ENCODE measurements around the gene RBM44. TPM values are rescaled to one million over a fixed set of nuclear protein-coding genes. Genes with fewer than 3 reads are reported as not detected.

RBM44 gene
- total RNA-seq, 1 experiment from 2014 or later = 0.95 TPM

DNA sequence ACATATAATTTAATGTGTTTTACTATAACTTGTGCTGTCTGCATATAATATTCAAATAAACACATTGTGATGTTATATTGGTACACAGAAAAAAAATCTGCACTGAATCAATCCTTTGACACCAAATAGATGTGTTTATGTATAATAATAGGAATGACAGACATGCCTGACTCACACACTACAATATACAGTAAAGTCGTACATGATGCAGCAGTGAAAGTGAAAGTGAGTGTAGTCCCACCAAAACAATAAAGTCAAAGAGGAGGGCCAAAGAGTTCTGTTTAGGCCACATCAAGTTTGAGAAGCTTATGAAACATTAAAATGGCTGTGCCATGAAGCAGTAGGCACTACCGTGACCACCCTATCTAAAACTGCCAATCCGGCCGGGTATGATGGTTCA lies 8.2 kb upstream of the RBM44 start:
- H3K9me3 ChIP-seq (ENCODE audit: low read depth, low read length, poor library complexity, severe bottlenecking) = peaks cover 9% of the 10 kb centered on the region
- BruUV-seq (replicated peaks) = no TSS peak
- no peaks in the 10 kb centered on the region for H3K4me1 ChIP-seq (ENCODE audit: insufficient read depth, low read length, poor library complexity, severe bottlenecking)
- no peaks in the 10 kb centered on the region for H3K27me3 ChIP-seq (replicated peaks; ENCODE audit: insufficient read depth, low read depth, low read length, poor library complexity)
- no peaks in the 10 kb centered on the region for H3K36me3 ChIP-seq (ENCODE audit: insufficient read depth, low read length, poor library complexity, severe bottlenecking)
- no peak for DNase-seq (ENCODE audit: low spot score)
- TF ChIP-seq, protein P1, sequence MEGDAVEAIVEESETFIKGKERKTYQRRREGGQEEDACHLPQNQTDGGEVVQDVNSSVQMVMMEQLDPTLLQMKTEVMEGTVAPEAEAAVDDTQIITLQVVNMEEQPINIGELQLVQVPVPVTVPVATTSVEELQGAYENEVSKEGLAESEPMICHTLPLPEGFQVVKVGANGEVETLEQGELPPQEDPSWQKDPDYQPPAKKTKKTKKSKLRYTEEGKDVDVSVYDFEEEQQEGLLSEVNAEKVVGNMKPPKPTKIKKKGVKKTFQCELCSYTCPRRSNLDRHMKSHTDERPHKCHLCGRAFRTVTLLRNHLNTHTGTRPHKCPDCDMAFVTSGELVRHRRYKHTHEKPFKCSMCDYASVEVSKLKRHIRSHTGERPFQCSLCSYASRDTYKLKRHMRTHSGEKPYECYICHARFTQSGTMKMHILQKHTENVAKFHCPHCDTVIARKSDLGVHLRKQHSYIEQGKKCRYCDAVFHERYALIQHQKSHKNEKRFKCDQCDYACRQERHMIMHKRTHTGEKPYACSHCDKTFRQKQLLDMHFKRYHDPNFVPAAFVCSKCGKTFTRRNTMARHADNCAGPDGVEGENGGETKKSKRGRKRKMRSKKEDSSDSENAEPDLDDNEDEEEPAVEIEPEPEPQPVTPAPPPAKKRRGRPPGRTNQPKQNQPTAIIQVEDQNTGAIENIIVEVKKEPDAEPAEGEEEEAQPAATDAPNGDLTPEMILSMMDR (conservative IDR thresholded peaks at IDR 0.05; ENCODE audit: low read depth, low read length) = no peak
- no peak for TF ChIP-seq EZH2 (IDR thresholded peaks at IDR 0.05; ENCODE audit: borderline replicate concordance, low read depth, low read length, poor library complexity, severe bottlenecking)
- ChIA-PET POLR2A (ENCODE audit: low non-redundant PET) (interaction anchor here (0.7 kb wide), 1 partner anchor 196 kb away, joined by 4 read pairs; no protein-coding TSS in a partner anchor), CTCF (interaction anchor here (0.7 kb wide), 1 partner anchor 219 kb away, joined by 4 read pairs; no protein-coding TSS in a partner anchor)
- intact Hi-C loops (cut with micrococcal nuclease; ENCODE audit: unreplicated experiment) = no loop called here
- H3K4me3 ChIP-seq (ENCODE audit: low read depth, low read length, poor library complexity, severe bottlenecking) = no peak overlapping the region
- H3K27ac ChIP-seq (ENCODE audit: low read depth, low read length, poor library complexity, severe bottlenecking) = no peak overlapping the region

DNA sequence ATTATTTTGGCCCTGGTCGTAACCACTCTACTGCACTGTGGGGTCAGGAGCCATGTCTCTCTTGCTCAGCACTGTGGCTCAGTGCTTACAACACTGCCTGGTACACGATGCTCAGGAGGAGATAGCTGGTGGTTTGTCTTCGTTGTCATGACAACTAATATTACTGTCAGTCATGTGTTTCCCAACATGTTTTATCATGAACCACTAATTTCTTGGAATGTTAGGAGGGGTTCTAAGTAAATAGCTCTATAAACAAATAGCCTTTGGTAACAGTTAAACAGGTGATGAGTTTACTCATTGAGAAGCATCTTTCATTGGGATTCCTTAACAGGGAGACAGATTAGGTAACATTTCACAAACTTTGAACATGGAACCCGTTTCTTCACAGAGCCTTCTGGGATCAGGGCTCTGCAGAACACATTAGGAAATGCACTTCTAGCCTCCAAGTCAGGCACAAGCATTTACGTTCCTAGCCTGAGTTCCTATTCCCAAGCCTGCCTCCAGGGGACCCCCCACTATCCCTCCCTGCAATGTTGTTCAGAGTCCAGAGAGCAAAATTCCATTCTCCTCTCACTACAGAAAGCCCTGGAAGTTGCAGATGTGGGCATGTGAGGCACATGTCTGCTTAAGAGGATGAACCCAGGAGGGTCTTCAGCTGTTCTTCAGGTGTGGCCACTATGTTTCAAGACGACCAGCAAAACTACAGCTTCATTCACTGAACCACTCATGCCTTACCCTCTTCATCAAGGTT lies 6.4 kb upstream of the RBM44 start:
- Histone ChIP-seq H3K27me3 (replicated peaks; ENCODE audit: insufficient read depth, low read depth, low read length, poor library complexity) (no peaks in the 10 kb centered on the region), H3K9me3 (ENCODE audit: low read depth, low read length, poor library complexity, severe bottlenecking) (peaks cover 1% of the 10 kb centered on the region), H3K4me3 (ENCODE audit: low read depth, low read length, poor library complexity, severe bottlenecking) (no peak overlapping the region), H3K36me3 (ENCODE audit: insufficient read depth, low read length, poor library complexity, severe bottlenecking) (no peaks in the 10 kb centered on the region), H3K27ac (ENCODE audit: low read depth, low read length, poor library complexity, severe bottlenecking) (no peak overlapping the region), H3K4me1 (ENCODE audit: insufficient read depth, low read length, poor library complexity, severe bottlenecking) (no peaks in the 10 kb centered on the region)
- ChIA-PET CTCF (no interaction called here), POLR2A (ENCODE audit: low non-redundant PET) (no interaction called here)
- no peak for TF ChIP-seq EZH2 (IDR thresholded peaks at IDR 0.05; ENCODE audit: borderline replicate concordance, low read depth, low read length, poor library complexity, severe bottlenecking)
- TF ChIP-seq, protein P1 (conservative IDR thresholded peaks at IDR 0.05; ENCODE audit: low read depth, low read length) = 0 out of 2 replicates have a peak, but pooled peaks have one; percentile 34
- BruUV-seq (replicated peaks) = no TSS peak
- DNase-seq (ENCODE audit: low spot score) = peak; percentile 17
- intact Hi-C loops (cut with micrococcal nuclease; ENCODE audit: unreplicated experiment) = no loop called here

DNA sequence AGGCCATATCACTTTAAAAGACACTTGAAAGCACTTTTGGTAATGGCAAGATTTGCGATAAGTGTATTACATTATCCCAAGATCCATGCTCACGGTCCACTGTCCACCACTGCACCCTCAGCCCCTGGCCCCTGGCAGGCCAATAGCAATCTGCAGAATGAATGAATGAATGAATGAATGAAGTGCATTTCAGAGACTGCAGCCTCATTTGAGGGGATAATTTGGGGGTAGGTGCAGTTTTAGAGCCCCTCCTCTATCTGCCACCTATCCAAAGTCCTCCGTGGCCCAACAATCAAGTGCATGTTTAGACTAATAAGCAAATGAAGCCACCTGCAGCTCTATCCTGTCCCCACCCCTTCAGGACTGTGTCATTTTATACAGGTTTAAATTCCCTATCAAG lies 1.3 kb upstream of the RBM44 start:
- BruUV-seq (replicated peaks) = no TSS peak

More for the DNA sequence above, 1.3 kb upstream of the RBM44 start:
- POLR2A ChIA-PET (ENCODE audit: low non-redundant PET) = no interaction called here
- Histone ChIP-seq H3K4me3 (ENCODE audit: low read depth, low read length, poor library complexity, severe bottlenecking) (no peak overlapping the region), H3K27me3 (replicated peaks; ENCODE audit: insufficient read depth, low read depth, low read length, poor library complexity) (no peaks in the 10 kb centered on the region), H3K27ac (ENCODE audit: low read depth, low read length, poor library complexity, severe bottlenecking) (no peak overlapping the region), H3K4me1 (ENCODE audit: insufficient read depth, low read length, poor library complexity, severe bottlenecking) (no peaks in the 10 kb centered on the region), H3K36me3 (ENCODE audit: insufficient read depth, low read length, poor library complexity, severe bottlenecking) (no peaks in the 10 kb centered on the region), H3K9me3 (ENCODE audit: low read depth, low read length, poor library complexity, severe bottlenecking) (no peaks in the 10 kb centered on the region)
- CTCF ChIA-PET = no interaction called here
- intact Hi-C loops (cut with micrococcal nuclease; ENCODE audit: unreplicated experiment) = no loop called here
- no peak for TF ChIP-seq EZH2 (IDR thresholded peaks at IDR 0.05; ENCODE audit: borderline replicate concordance, low read depth, low read length, poor library complexity, severe bottlenecking)
- TF ChIP-seq, protein P1 (conservative IDR thresholded peaks at IDR 0.05; ENCODE audit: low read depth, low read length) = no peak
- DNase-seq (ENCODE audit: low spot score) = no peak
